HS-27A (cell line): ENCODE results near the gene KANK4.

Source experiments
- DNase-seq: peaks from one replicate; pipeline ENCODE4 v3.0.0-alpha.2; 2012; ENCODE audit warnings: low read depth, missing footprints

KANK4 gene

GRCh38 chr1:62336995-62337705 is 17.9 kb upstream of the KANK4 start:
- DNase-seq: no peak

- DNase-seq: no peak
Measured at GRCh38 chr1:62336638-62336994, 17.4 kb upstream of the KANK4 start.

DNA sequence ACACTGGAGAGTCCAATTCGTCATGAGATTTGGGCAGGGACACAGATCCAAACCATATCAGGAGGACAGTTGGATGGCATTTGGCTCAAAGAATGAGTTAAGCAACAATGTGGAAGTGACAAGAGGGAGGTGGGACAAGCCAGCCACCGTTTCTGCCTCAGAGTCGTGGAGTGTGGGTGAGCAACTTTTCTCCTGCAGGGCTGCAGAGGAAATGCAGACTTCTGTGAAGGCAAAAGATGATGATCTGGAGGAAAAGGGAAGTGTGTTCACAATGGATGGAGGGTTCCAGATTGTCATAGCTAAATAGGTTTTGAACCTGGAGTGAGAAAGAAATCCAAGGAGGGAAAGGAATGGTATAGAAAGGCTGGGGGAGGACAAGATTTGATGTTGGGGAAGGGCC is 16.4 kb upstream of the KANK4 start:
- no peak for DNase-seq

DNA sequence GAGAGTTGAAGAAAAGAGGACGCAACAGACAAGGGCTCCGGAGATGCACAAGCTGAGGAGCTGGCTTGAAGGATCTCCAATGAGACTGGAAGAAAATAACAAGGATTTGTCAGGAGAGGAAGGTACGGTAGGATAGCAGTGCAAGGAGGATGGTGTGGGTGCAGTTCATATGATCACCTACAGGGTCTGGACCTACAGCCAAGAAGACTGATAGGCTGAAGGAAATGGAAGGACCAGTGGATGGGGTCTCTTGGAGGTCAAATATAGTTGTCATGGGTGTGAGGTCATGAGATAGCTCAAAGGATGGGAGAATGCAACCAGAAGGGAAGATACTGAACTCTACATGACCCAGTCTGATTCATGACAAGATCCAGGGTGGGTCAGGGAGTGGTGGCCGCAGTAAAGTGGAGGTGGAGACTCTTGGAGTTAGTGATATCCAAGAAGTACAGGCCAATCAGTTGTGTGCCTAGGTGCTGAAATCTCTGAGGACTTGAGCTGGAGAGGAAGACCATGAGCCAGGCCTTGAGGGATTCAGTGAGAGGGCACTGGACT is 15.3 kb upstream of the KANK4 start:
- DNase-seq: no peak

DNA sequence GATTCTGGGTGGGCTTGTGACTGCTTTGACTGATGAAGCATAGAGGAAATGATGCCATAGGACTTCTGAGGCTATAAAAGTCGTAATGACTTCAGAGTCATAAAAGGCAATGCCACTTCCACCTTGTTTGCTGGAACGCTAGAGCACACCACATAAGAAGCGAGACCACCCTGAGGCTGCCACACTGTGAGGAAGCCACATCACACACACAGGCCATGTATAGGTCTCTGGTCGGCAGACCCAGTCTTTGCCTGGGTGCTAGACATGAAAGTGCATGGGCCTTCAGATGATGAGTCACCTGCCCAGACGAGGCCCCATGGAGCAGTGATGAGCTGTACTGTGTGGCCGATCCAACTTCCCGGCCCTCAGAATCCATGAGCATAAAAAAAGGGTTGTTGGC is 14.2 kb upstream of the KANK4 start:
- no peak for DNase-seq

- no peak for DNase-seq
Measured at GRCh38 chr1:62327360-62328055, 8.3 kb upstream of the KANK4 start.

DNA sequence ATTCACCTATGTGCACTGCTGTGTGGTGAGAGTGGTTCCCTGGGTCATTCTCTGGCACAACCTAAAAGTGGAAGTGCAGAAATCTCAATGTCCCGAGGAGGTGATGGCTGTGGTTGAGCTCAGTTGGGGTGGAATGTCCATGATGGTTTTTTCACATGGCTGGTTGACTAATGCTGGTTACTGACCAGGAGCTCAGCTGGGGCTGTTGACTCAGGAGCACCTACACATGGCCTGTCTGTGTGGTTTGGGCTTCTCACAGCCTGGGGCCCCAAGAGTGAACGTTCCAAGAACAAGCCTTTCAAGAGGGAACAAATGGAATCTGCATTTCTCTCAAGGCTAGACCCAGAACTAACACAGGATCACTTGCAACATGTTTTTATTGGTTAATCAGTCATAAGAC is 6.4 kb upstream of the KANK4 start:
- no peak for DNase-seq

DNA sequence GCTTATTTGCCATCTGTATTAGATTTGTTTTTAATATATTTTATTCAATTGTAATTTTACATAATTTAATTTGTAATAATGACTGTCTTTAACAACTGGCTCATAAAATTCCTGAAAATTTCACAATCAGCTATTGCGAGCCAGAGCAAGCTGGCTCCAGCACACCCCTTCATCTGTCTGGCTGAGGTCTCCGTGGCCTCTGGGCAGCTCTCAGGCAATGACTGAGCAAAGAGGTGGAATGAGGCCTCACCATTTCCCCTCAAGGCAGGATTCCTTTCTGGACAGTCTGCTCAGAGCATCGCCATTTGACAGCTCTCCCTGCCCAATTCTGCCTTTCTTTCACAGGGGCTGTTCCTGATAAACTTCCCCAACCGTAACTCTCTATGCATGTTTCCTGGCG is 5.8 kb upstream of the KANK4 start:
- DNase-seq: no peak

DNA sequence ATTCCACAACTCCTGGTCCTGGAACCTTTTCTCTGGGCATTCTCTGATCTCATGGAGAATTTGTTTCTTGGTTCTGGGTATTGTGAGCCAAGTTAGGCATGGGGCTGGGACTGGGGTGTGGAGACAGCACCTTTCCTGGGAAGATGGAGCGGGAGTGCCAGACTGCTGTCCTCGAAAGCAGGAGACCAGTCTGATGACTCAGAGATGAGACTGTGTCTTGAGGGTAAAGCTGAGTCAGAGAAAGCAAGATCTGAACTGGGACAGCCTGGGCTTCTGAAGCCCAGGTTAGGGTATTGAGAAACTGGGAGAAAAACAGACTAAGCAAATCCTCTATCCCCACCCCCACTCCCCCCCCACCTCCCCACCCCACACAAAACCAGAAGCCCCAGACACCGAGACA is 2.2 kb upstream of the KANK4 start:
- DNase-seq: no peak

- no peak for DNase-seq
Measured at GRCh38 chr1:62318320-62318755, 896 bp downstream of the KANK4 start.

DNA sequence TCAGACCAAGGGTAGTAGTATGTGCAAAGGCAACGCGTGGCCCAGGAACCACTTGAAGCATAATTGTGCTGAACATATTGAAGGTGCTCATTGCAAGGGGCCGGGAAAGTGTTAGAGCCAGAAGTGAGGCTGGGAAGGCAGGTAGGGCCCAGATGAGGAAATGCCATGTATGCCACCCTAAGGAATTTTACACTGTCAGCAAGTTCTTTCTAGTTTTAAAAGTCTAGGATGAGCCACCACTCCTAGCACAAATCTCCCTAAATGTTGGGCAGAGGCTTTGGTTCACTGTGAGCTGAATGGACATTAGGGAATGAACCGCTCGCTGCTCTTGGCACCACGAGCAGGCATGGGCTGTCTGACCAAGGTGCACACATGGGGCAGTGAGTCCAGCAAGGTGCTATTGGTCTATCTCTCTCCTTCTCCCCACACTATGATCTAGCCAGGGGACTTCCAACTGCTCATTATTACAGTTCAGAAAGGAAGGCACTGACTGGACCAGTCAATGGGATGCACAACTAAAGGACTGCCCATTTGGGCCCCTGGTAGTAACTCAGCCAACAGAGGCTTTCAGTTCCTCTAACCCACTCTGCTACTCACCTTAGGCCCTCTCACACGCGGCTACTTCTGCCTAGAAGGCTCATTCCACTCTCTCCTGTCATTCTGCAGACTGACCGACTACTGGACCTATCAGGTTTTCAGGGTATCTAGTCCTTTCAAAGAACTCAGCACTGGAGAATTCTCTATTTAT is 2.0 kb downstream of the KANK4 start:
- no peak for DNase-seq

DNA sequence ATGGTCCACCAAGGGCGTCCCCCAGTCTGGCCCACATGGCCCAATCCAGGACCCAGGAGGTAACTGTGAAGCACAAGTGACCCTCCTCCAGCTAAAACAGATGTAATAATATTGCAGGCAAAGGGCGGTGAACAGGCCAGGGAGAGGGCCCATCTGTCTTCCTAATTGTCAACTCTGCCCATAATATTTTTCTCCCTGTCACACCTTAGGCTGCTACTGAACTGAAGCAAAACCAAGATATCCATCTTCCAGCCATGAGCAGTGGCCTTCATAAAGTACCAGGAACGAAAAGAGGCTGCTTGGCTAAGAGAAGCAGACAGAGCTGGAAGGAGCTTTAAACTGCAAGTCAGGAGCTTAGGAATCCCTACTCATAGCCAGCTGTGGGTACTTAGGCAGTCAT is 3.1 kb downstream of the KANK4 start:
- DNase-seq: no peak

DNA sequence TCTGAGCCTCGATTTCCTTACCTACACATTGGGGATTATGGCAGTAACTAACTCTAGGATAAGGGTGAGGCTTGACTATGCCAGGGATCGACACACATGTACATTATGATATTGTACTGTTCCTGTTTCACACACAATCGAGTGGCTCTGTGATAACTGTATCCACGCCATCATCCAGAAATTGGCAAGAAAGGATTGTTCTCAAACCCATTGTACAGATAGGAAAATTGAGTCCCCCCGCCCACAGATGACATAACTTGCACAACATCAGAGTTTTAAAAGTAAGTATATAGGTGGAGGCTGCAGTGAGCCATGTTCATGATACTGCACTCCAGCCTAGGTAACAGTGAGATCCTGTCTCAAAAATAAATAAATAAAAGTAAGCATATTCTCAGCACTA is 3.8 kb downstream of the KANK4 start:
- DNase-seq: no peak

GRCh38 chr1:62314454-62315350 is 4.5 kb downstream of the KANK4 start:
- no peak for DNase-seq

DNA sequence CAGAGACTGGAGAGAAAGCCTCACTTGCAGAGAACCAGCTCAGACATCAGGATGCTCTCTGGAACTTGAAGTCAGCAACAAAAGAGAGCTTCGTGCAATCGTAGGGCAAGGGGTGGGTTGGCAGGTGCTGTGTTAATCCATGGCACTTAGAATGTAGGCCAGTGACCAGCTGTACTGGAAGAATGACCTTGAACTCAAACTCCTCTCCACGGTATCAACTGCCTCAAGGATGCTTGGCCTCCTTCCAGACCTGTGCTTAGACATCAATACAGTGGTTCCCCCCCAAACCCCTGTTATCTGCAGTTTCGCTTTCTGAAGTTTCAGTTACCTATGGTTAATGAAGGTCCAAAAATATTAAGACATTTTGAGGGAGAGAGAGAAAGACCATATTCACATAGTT is 6.5 kb downstream of the KANK4 start:
- DNase-seq: no peak

DNA sequence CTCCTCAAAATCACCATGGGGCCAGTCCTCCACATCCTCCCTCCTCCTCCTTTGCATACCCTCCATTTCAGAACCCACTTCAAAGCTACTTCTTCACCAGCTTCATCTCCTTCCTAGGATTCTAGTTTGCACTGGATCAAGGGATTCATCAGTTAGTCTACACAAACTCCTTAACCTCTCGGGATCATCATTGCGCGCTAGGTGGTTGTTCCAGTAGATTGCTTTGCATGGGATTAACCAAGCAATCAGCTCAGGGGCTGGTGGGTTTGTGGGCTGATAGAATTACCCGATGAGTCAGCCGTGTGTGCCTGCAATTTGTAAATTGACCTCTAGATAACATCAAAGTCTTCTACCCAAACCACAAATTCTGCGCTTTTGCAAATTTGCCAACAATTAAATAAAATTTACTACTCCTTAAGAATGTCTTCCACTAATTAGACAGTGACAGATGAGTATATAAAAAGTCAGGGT is 7.7 kb downstream of the KANK4 start:
- DNase-seq: no peak

- no peak for DNase-seq
Measured at GRCh38 chr1:62309906-62310305, 9.3 kb downstream of the KANK4 start.

GRCh38 chr1:62308606-62309005 is 10.6 kb downstream of the KANK4 start:
- no peak for DNase-seq

GRCh38 chr1:62307895-62308492 is 11.2 kb downstream of the KANK4 start:
- DNase-seq: no peak

DNA sequence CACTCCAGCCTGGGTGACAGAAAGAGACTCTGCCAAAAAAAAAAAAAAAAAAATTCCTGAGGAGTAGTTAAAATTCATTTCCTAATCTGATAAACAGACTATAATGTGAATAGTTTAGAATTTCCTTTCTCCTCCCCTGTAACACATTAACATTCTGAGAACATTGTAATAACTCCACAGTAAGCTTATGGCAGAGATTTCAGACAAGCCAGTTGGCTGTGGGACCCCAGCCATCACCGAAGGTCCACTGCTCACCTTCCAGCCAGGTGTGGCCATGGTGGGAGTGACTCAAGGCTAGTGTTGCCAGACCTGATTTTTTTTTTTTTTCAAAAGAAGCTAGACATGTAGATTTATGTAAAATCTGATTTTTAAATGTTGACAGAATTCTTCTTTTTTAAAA is 11.8 kb downstream of the KANK4 start:
- no peak for DNase-seq

DNA sequence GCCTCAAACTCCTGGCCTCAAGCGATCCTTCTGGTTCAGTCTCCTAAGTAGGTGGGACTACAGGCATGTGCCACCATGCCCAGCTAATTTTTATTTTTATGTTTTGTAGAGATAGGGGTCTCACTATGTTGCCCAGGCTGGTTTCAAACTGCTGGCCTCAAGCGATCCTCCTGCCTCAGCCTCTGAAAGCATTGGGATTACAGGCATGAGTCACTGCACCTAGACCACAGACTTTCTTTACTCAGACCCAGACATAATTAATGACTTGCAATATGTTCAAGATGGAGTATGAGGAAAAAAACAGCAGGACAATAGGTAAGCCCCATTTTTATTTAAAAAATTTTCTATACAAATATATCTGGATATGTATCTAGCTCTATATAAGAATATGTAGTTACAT is 13.2 kb downstream of the KANK4 start:
- no peak for DNase-seq
